ENCODE measurements around the gene EIF3F.

EIF3F gene

GRCh38 chr11:8038811-8039529, 51.8 kb downstream of the EIF3F start:
- Histone ChIP-seq H3K9ac (ENCODE audit: low read length) (no peak overlapping the region), H3K14ac (ENCODE audit: low read length in 2 of 2) (no peak overlapping the region), H2BK120ac (ENCODE audit: low read depth, low read length) (no peak overlapping the region), H2BK12ac (ENCODE audit: low read length in 2 of 2) (no peak overlapping the region), H2AK5ac (ENCODE audit: low read length, severe bottlenecking) (no peak overlapping the region), H3K23ac (ENCODE audit: low read length in 2 of 2) (no peak overlapping the region), H3K79me1 (replicated peaks; ENCODE audit: low read length, poor library complexity, severe bottlenecking) (no peaks in the 10 kb centered on the region), H4K8ac (ENCODE audit: low read length) (no peak overlapping the region), H2BK15ac (ENCODE audit: low read depth, poor library complexity, severe bottlenecking) (no peak overlapping the region), H3K9me3 (ENCODE audit: control insufficient read depth, low read length) (no peaks in the 10 kb centered on the region), H3K4me1 (ENCODE audit: control insufficient read depth, insufficient read depth, low read depth, low read length) (no peaks in the 10 kb centered on the region), H3K27me3 (ENCODE audit: control insufficient read depth in 1 of 2, insufficient read depth in 1 of 2, low read length in 2 of 2) (peaks cover 38 to 52% of the 10 kb centered on the region in 2 experiments), H3K27ac (ENCODE audit: low read length, poor library complexity, severe bottlenecking) (no peak overlapping the region), H2BK5ac (ENCODE audit: low read depth, low read length, poor library complexity, severe bottlenecking) (no peak overlapping the region), H3K4me2 (ENCODE audit: low read length, poor library complexity, severe bottlenecking) (no peak overlapping the region), H3K18ac (ENCODE audit: low read depth in 1 of 2, low read length in 2 of 2) (no peak overlapping the region), H3K36me3 (ENCODE audit: control insufficient read depth in 1 of 2, insufficient read depth in 2 of 2, low read depth in 1 of 2, low read length in 2 of 2) (no peaks in the 10 kb centered on the region), H3K4ac (ENCODE audit: low read depth in 1 of 2, low read length in 2 of 2) (no peak overlapping the region), H2AFZ (ENCODE audit: low read depth, low read length) (no peak overlapping the region), H3K4me3 (ENCODE audit: insufficient read depth in 1 of 2, low read depth in 1 of 2, low read length in 2 of 2) (no peak overlapping the region), H4K91ac (ENCODE audit: low read length) (no peak overlapping the region)
- no peak for DNase-seq
- WGBS: 78% methylated on average over 11 of the region's 12 CpGs

- Histone ChIP-seq H3K14ac (ENCODE audit: low read length in 2 of 2) (no peak overlapping the region), H3K27me3 (ENCODE audit: control insufficient read depth in 1 of 2, insufficient read depth in 1 of 2, low read length in 2 of 2) (peaks cover 38 to 53% of the 10 kb centered on the region in 2 experiments), H3K9me3 (ENCODE audit: control insufficient read depth, low read length) (no peaks in the 10 kb centered on the region), H2AFZ (ENCODE audit: low read depth, low read length) (no peak overlapping the region), H3K36me3 (ENCODE audit: control insufficient read depth in 1 of 2, insufficient read depth in 2 of 2, low read depth in 1 of 2, low read length in 2 of 2) (no peaks in the 10 kb centered on the region), H4K91ac (ENCODE audit: low read length) (no peak overlapping the region), H3K23ac (ENCODE audit: low read length in 2 of 2) (no peak overlapping the region), H2AK5ac (ENCODE audit: low read length, severe bottlenecking) (no peak overlapping the region), H3K27ac (ENCODE audit: low read length, poor library complexity, severe bottlenecking) (no peak overlapping the region), H3K4me1 (ENCODE audit: control insufficient read depth, insufficient read depth, low read depth, low read length) (no peaks in the 10 kb centered on the region), H2BK15ac (ENCODE audit: low read depth, poor library complexity, severe bottlenecking) (no peak overlapping the region), H3K4ac (ENCODE audit: low read depth in 1 of 2, low read length in 2 of 2) (no peak overlapping the region), H2BK5ac (ENCODE audit: low read depth, low read length, poor library complexity, severe bottlenecking) (no peak overlapping the region), H3K79me1 (replicated peaks; ENCODE audit: low read length, poor library complexity, severe bottlenecking) (no peaks in the 10 kb centered on the region), H3K4me3 (ENCODE audit: insufficient read depth in 1 of 2, low read depth in 1 of 2, low read length in 2 of 2) (no peak overlapping the region), H2BK12ac (ENCODE audit: low read length in 2 of 2) (no peak overlapping the region), H3K18ac (ENCODE audit: low read depth in 1 of 2, low read length in 2 of 2) (no peak overlapping the region), H3K4me2 (ENCODE audit: low read length, poor library complexity, severe bottlenecking) (no peak overlapping the region), H3K9ac (ENCODE audit: low read length) (no peak overlapping the region), H2BK120ac (ENCODE audit: low read depth, low read length) (no peak overlapping the region), H4K8ac (ENCODE audit: low read length) (no peak overlapping the region)
- WGBS: 91% methylated on average over 10 of the region's 10 CpGs
- DNase-seq: no peak
These were observed 52.6 kb downstream of the EIF3F start for GRCh38 chr11:8039530-8040260.

GRCh38 chr11:8040261-8040920, 53.3 kb downstream of the EIF3F start:
- Histone ChIP-seq H4K91ac (ENCODE audit: low read length) (no peak overlapping the region), H3K36me3 (ENCODE audit: control insufficient read depth in 1 of 2, insufficient read depth in 2 of 2, low read depth in 1 of 2, low read length in 2 of 2) (no peaks in the 10 kb centered on the region), H3K4ac (ENCODE audit: low read depth in 1 of 2, low read length in 2 of 2) (no peak overlapping the region), H3K14ac (ENCODE audit: low read length in 2 of 2) (no peak overlapping the region), H4K8ac (ENCODE audit: low read length) (no peak overlapping the region), H2BK5ac (ENCODE audit: low read depth, low read length, poor library complexity, severe bottlenecking) (no peak overlapping the region), H3K4me1 (ENCODE audit: control insufficient read depth, insufficient read depth, low read depth, low read length) (no peaks in the 10 kb centered on the region), H3K9ac (ENCODE audit: low read length) (no peak overlapping the region), H2AK5ac (ENCODE audit: low read length, severe bottlenecking) (no peak overlapping the region), H3K27me3 (ENCODE audit: control insufficient read depth in 1 of 2, insufficient read depth in 1 of 2, low read length in 2 of 2) (peaks cover 38 to 57% of the 10 kb centered on the region in 2 experiments), H3K27ac (ENCODE audit: low read length, poor library complexity, severe bottlenecking) (no peak overlapping the region), H3K4me3 (ENCODE audit: insufficient read depth in 1 of 2, low read depth in 1 of 2, low read length in 2 of 2) (no peak overlapping the region), H2BK120ac (ENCODE audit: low read depth, low read length) (no peak overlapping the region), H3K79me1 (replicated peaks; ENCODE audit: low read length, poor library complexity, severe bottlenecking) (no peaks in the 10 kb centered on the region), H3K23ac (ENCODE audit: low read length in 2 of 2) (peak overlapping the region in 1 of 2 experiments; percentile 1), H2BK15ac (ENCODE audit: low read depth, poor library complexity, severe bottlenecking) (no peak overlapping the region), H3K9me3 (ENCODE audit: control insufficient read depth, low read length) (no peaks in the 10 kb centered on the region), H2AFZ (ENCODE audit: low read depth, low read length) (no peak overlapping the region), H2BK12ac (ENCODE audit: low read length in 2 of 2) (no peak overlapping the region), H3K18ac (ENCODE audit: low read depth in 1 of 2, low read length in 2 of 2) (no peak overlapping the region), H3K4me2 (ENCODE audit: low read length, poor library complexity, severe bottlenecking) (no peak overlapping the region)
- no peak for DNase-seq
- 72% methylated on average over 4 of the region's 4 CpGs for WGBS

GRCh38 chr11:8040921-8041285, 53.8 kb downstream of the EIF3F start:
- Histone ChIP-seq H3K9me3 (ENCODE audit: control insufficient read depth, low read length) (no peaks in the 10 kb centered on the region), H2BK5ac (ENCODE audit: low read depth, low read length, poor library complexity, severe bottlenecking) (no peak overlapping the region), H3K27ac (ENCODE audit: low read length, poor library complexity, severe bottlenecking) (no peak overlapping the region), H3K36me3 (ENCODE audit: control insufficient read depth in 1 of 2, insufficient read depth in 2 of 2, low read depth in 1 of 2, low read length in 2 of 2) (no peaks in the 10 kb centered on the region), H2BK15ac (ENCODE audit: low read depth, poor library complexity, severe bottlenecking) (no peak overlapping the region), H3K9ac (ENCODE audit: low read length) (no peak overlapping the region), H3K4me1 (ENCODE audit: control insufficient read depth, insufficient read depth, low read depth, low read length) (no peaks in the 10 kb centered on the region), H4K8ac (ENCODE audit: low read length) (no peak overlapping the region), H3K79me1 (replicated peaks; ENCODE audit: low read length, poor library complexity, severe bottlenecking) (no peaks in the 10 kb centered on the region), H3K4ac (ENCODE audit: low read depth in 1 of 2, low read length in 2 of 2) (no peak overlapping the region), H3K4me3 (ENCODE audit: insufficient read depth in 1 of 2, low read depth in 1 of 2, low read length in 2 of 2) (no peak overlapping the region), H2AK5ac (ENCODE audit: low read length, severe bottlenecking) (no peak overlapping the region), H4K91ac (ENCODE audit: low read length) (no peak overlapping the region), H2BK120ac (ENCODE audit: low read depth, low read length) (no peak overlapping the region), H3K4me2 (ENCODE audit: low read length, poor library complexity, severe bottlenecking) (no peak overlapping the region), H3K14ac (ENCODE audit: low read length in 2 of 2) (no peak overlapping the region), H3K23ac (ENCODE audit: low read length in 2 of 2) (no peak overlapping the region), H2BK12ac (ENCODE audit: low read length in 2 of 2) (no peak overlapping the region), H3K18ac (ENCODE audit: low read depth in 1 of 2, low read length in 2 of 2) (no peak overlapping the region), H3K27me3 (ENCODE audit: control insufficient read depth in 1 of 2, insufficient read depth in 1 of 2, low read length in 2 of 2) (peaks cover 38 to 54% of the 10 kb centered on the region in 2 experiments), H2AFZ (ENCODE audit: low read depth, low read length) (no peak overlapping the region)
- 70% methylated on average over 2 of the region's 2 CpGs for WGBS
- DNase-seq: no peak
